GM12865 (cell line): ENCODE data around the gene MRPS12.

Experiments
- DNase-seq: peaks from one replicate; pipeline ENCODE4 v3.0.0; 2010; ENCODE audit warnings: low read depth
- H3K4me3 ChIP-seq: 2 replicates; pipeline ENCODE4 v1.5.1; 2011; ENCODE audit warnings: mild to moderate bottlenecking, low read depth, low read length, control low read depth
- TF ChIP-seq, protein P1 (sequence below): IDR thresholded peaks from 2 replicates; pipeline ENCODE4 v1.5.1; 2011; ENCODE audit warnings: low read length, control low read depth, low read depth, inconsistent platforms; ENCODE audit not compliant: insufficient read depth; ENCODE audit errors: missing control alignments

MRPS12 gene

DNA sequence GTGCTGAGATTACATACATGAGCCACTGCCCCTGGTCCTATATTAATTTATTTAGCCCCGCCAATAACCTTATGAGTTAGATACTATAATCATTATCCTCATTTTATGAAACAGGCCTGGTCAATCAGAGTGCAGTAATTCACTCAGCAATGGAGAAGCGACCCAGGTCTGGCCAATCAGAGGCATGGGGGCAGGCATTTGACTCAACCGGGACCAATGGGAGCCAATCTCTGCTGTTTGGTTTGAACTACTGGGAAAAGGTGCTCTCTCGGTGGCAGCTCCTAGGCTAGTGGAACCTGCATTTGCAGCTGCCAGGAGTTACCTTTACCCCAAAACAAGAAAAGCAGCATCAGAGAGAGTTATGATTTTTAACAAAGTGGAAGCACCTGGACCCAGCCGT lies 37.9 kb upstream of the MRPS12 start:
- DNase-seq: no peak
- H3K4me3 ChIP-seq: no peak overlapping the region
- TF ChIP-seq, protein P1, sequence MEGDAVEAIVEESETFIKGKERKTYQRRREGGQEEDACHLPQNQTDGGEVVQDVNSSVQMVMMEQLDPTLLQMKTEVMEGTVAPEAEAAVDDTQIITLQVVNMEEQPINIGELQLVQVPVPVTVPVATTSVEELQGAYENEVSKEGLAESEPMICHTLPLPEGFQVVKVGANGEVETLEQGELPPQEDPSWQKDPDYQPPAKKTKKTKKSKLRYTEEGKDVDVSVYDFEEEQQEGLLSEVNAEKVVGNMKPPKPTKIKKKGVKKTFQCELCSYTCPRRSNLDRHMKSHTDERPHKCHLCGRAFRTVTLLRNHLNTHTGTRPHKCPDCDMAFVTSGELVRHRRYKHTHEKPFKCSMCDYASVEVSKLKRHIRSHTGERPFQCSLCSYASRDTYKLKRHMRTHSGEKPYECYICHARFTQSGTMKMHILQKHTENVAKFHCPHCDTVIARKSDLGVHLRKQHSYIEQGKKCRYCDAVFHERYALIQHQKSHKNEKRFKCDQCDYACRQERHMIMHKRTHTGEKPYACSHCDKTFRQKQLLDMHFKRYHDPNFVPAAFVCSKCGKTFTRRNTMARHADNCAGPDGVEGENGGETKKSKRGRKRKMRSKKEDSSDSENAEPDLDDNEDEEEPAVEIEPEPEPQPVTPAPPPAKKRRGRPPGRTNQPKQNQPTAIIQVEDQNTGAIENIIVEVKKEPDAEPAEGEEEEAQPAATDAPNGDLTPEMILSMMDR: no peak

DNA sequence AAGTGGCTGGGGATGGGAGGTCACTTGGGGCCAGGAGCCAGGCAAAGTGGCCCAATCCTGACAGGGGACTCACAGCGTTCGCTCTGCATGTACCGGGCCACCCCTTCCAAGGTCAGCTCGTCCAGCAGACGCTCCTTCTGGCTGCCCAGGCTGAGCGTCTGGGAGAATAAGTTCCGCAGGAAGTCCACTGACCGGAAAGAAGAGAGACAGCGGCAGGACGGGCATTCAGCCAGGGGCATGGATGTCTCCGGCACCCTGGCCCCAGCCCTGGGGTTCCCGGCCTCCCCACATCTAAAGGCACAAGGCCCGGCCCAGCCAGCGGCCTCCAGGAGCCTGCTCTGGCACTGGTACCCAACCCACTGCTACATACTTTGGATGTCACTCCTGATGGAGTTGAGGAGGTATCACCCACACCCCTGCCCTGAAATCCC lies 37.4 kb upstream of the MRPS12 start:
- H3K4me3 ChIP-seq: no peak overlapping the region
- no peak for DNase-seq
- TF ChIP-seq, protein P1: no peak

DNA sequence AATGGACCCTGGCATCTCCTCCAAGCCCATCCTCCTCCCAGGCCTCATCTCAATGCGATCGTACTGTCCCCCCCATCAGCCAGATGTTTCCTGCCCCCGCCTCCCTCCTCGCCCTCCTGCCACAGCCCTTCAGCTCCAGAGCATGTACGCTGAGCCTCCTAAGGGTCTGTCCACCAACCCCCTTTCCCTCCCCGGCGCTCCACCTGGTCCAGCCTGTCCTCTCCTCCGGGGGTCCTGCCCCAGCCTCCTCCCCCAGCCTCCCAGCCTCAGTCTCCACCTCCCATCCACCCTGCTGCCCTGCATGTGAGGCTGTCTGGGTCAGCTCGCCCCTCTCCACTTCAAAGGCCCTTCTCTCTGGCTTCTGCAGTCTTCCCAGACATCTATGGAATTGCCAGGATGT lies 35.8 kb upstream of the MRPS12 start:
- DNase-seq: no peak
- no peak overlapping the region for H3K4me3 ChIP-seq
- TF ChIP-seq, protein P1: no peak

DNA sequence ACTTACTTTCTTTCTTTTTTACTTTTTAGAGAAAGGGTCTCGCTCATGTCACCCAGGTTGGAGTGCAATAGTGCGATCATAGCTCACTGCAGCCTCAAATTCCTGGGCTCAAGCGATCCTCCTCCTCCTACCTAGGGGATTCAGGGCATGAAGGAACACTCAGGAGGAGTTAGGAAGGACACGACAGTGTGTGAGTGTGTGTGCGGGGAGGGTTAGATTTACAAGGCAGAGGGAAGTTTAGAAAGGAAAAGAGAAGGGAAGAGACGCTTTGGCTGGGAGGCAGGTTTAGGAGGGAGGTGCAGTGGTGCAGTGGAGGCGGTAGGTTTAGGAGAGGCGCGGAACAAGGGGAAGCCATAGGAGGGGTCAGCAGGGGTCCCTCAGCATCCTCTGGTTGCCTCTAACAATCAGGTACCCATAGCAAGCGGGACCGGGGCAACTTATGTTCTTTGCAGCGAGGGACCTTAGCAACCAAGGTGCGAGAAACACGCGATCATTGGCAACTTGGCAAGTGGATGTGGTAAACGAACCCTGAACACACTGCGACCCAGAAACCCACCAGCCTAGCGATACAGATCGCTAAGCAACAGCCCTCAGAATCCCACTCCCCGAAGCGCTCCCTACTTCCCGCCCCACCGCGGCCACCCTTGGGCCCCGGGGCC lies 31.8 kb upstream of the MRPS12 start:
- H3K4me3 ChIP-seq: peak overlapping the region; percentile 87
- TF ChIP-seq, protein P1: no peak
- peak; percentile 46 for DNase-seq

DNA sequence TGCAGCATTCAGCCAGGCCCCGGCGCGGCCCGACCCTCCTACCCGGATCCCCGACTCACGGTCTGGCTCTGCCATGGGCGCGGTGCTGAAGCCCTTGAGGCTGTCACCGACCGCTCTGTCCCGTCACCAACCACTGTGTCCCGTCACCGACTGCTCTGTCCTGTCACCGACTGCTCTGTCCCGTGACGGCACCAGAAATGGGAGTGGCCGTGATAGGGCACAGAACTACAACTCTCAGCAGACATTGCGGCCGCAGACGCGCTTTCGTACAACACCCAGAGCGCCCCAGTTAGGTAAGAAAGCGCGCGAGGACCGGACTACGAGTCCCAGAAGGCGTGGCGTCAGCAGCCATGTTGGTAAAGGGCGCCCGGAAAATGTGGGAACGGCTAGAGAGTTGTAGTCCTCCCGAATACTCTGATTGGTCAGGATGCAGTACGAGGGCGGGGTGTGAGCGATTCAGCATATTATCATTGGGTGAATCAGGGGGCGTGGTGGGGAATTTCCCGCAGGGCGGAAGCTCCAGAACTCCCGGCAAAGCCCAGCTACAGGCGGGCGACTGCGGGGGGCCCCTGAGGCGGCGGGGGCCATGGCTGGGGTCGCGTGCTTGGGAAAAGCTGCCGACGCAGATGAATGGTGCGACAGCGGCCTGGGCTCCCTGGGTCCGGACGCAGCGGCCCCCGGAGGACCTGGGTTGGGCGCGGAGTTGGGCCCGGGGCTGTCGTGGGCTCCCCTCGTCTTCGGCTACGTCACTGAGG lies 31.1 kb upstream of the MRPS12 start, which contains the start of the genes NFKBIB and SIRT2:
Gene NFKBIB (plus strand): TSS at position 523 of the 755 bp plus-strand sequence. CDS start 64 bp downstream, at position 587.
Gene SIRT2 (minus strand): TSS at position 172 of the 755 bp plus-strand sequence. CDS start 97 bp downstream, at position 75.
- TF ChIP-seq, protein P1: no peak
- H3K4me3 ChIP-seq: peak within 1 kb of the TSS; percentile 95

DNA sequence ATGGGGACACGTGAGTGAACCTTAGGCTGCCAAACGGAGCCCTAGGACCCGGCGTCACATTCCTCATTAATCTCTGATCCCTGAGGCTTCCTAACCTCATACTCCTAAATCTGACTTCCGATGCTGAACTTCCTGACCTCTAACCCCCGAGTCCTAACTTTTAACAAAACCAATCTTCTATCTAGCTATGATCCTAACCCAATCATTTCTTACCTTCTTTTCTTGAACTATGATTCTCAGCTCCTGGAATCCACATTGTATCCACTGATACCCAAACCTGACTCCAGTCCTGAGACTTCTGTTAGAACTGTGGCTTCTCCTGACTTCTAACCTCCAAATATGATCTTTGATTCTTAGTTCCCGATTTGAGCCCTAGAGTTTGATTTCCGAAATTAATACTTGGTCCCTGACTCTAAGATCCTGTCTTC lies 30.5 kb upstream of the MRPS12 start:
- DNase-seq: no peak
- peak overlapping the region; percentile 95 for H3K4me3 ChIP-seq
- TF ChIP-seq, protein P1: no peak

More for the DNA sequence above, 31.1 kb upstream of the MRPS12 start, which contains the start of the genes NFKBIB and SIRT2:
- DNase-seq: peak; percentile 100
